ENCODE data around the gene RND2.

The RND2 gene

DNA sequence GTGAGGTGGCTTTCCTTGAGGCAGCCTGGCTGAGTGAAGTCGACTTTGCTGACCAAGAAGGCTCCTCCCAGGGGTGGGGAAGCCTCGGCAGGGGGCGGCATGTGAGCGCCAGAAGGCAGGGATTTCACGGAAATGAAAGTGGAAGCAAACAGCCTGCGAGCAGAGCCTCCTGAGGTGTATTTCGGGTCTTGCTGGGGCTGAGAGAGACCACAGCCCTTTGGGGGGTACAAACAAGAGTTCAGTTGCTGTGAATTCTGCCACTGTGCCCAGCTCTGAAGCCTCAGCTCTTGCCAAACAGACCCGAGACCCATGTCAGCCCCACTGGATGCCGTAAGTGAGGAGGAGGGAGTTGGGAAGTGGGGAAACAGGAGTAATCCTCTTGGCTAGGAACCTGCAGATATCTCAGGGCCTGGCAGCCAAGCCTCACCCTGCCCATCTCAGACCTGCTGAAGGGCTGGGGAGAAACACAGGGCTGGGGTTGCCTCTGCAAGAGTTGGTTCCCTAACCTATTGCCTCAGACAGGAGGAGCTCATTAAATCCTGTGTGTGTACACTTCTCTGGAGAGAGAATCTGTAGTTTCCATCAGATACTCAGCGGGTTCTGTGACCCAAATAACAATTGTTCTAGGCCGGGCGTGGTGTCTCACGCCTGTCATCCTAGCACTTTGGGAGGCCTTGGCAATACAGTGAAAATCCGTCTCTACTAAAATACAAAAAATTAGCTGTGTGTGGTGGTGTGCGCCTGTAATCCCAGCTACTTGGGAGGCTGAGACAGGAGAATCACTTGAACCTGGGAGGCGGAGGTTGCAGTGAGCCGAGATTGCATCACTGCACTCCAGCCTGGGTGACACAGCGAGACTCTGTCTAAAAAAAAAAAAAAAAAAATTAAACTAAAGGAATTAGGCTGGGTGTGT is 18.1 kb upstream of the RND2 start, which contains the start of gene IFI35:
Gene IFI35, plus strand, starts transcription at position 146 of the 913 bp plus-strand sequence. Its CDS starts 164 bp downstream, at position 310.
- DNase-seq = peak; percentile 68

DNA sequence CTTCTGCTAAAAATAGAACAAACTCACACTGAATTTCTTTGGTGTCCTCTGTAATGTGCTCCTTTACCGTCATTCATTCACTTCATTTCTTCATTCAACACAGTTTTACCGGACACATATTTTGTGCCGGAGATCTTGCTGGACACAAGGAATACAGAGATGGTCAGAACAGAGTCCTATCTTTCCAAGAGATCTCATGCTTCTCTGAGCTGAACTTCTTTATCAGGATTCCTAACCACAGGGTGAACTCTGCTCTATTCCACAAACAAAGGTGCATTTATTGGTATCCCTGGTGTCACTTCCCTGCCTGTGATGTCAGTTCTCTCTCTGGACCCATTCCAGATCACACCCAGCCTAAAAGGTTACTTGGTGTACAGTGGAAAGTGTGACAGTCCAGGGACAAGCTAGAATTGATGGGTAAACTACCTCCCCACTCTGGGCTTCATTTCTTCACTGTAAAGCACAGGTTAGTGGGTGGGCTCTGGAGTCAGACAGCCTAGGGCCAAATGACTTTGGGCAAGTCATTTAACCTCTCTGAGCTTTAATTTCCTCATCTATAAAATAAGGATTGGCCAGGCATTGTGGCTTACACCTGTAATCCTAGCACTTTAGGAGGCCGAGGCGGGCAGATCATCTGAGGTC is 14.2 kb upstream of the RND2 start:
- DNase-seq = no peak

DNA sequence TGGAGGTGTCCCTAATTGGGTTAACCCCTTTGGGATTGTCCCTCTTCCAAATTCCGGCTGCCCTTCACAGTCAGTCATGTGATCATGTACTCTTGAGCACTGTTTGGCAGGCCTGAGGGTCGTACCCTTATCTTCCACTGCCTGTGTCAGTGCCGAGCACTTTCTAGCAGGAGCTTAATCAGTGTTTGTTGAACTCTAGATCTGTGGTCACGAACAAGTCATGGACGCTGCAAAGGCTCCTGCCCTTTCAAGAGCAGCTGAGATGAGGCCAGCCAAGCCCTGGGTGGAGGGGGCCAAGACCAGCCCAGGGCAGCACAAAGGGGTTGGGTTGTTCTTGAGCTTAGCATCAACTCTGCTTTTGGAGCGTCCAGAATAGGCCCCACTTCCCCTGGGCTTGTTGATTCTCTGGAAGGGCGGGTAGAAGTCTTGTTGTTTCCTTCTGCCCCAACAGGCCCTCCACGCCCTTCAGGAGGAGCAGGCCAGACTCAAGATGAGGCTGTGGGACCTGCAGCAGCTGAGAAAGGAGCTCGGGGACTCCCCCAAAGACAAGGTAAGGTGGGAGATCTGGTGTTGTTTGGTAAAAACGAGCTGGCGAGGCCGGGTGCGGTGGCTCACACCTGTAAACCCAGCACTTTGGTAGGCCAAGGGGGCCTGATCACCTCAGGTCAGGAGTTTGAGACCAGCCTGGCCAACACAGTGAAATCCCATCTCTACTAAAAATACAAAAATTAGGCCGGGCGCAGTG is 13.1 kb upstream of the RND2 start:
- no peak for DNase-seq

DNA sequence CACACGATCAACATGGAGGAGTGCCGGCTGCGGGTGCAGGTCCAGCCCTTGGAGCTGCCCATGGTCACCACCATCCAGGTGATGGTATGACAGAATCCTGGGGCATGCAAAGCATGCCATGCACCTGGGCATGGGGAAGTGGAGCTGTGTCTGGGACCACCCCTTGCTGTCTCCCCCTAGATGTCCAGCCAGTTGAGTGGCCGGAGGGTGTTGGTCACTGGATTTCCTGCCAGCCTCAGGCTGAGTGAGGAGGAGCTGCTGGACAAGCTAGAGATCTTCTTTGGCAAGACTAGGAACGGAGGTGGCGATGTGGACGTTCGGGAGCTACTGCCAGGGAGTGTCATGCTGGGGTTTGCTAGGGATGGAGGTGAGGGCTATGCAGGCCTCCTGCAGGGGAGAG is 11.7 kb upstream of the RND2 start:
- no peak for DNase-seq

DNA sequence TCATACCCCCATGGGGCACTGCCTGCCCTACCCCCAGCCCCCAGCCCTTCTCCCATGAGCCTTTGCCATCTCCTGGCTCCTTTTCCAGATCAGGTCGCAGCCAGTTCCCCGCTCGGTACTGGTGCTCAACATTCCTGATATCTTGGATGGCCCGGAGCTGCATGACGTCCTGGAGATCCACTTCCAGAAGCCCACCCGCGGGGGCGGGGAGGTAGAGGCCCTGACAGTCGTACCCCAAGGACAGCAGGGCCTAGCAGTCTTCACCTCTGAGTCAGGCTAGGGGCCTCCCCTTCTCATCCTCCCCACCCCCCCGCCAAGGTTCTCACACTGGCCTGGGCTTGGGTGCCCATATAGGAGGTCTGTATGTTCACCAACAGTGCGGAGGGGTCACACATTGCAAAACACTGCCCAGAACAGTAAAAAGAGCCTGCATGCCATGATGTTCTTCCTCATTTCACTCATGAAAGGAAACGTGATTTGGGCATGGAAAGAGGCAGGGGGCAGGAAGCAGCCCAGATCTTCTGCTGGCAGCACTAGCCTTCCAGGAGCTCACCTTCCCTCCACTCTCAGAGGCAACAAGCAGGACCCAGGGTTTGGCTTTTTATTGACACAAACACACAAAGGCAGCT is 10.9 kb upstream of the RND2 start:
- no peak for DNase-seq

DNA sequence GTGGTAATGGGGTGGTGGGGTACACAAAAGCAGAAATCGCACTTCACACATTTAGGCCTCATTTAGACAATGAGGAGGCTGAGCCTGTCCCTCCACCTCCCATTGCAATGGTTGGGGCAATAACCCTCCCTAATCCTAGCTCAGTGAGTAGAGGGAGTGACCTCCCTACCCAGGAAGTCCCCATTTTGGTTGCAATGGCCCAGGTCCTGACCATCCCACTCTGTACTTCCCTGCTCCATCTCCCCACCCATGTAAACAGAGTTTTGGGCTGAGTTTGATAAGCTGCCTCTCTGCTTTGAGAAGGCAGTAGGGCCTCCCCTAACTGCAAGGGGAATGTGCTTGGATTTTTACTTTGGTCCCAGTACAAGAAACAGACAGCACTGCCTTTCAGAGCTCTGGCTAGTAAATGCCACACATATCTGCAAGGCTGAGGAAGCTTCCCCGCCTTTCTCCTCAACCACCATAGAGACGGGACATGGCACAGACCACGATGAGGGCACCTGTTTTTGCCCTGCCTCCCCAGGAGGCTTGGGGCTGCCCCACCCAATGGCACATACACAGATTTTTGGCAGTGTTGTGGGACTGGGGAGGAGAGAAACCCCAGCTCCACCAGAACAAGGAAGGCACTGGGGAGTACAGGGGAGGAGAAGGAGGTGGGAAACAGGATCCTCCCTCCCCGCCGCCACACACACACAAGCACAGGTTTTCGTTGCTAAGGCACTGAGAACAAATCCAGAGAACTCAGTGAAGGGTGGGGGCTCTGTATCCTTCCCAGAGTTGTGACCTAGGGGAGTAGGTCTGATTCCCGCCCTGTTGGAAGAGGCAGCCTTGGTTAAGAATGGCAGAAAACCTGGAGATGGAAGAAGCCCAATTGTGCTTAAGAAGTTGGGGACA is 10.1 kb upstream of the RND2 start:
- no peak for DNase-seq

DNA sequence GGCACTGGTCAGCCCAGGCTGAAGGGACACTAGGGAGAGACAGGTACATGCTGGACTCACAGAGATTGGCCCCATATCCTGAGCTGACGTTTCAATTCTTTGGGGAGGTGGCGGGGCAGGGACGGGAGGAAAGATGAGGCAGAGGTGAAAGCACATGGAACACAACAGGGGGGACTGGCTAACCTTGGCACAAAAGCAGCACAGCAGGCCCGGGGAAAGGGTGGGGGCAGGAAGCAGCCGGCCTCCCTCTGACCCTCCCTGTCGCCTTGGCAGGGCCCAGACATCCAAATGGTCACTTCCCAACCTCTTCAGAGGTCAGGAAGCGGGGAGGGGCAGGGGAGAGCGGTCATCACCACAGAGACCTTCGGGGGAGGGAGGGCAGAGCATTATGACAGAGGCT is 9.5 kb upstream of the RND2 start:
- no peak for DNase-seq

DNA sequence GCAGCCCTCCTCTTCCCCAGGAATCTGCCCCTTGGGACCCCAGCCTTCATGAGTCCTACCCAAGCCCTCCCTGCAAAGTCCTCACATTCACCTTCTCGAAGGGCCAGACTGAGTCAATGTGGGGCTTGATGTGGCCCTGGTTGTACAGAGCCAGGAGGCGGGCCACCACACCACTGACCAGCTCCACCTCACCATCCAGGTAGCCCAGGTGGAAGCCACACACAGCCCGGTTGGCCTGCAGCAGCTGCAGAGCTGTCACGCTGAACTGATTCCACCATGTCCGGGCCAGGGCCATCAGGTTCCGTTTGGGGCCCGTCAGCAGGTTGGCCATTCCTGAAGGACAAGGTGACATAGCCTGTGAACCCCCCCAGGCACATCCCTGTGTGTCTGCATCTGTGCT is 8.8 kb upstream of the RND2 start:
- DNase-seq = no peak

DNA sequence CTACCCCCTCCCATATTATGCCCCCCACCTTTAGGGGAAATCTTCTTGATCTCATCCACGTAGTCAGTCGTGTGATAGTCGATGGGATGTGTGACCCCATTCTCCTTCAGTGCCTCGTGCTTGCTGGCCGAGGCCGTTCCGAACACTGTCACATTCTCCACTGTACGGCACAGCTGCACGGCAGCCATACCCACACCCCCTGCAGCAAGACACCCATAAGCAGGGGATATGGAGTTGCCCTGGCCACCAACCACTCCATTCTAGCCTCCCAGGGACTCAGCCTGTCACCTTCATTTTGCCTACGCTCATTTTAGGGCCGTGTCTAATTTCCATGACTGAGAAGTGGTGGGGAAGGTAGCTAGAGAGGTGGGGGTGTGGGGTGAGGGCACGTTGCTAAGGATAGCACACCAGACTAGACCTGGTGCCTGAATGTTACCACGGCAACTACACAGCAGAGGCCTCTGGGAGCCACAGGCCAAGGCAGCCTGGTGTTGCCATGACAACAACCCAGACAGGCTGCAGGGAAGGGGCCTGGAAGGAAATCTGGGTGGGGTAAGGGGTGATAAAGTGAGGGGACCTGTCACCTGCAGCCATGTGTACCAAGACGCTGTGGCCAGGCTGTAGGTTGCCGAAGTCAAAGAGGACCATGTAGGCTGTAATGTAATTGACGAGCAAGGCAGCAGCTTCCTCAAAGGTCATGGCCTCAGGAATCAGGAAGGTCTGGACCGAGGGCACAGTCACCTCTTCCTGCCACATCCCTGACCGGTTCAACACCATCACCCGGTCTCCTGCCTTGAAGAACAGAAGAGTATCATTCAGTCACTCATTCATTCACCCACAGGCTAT is 6.8 kb upstream of the RND2 start:
- DNase-seq = peak; percentile 31

DNA sequence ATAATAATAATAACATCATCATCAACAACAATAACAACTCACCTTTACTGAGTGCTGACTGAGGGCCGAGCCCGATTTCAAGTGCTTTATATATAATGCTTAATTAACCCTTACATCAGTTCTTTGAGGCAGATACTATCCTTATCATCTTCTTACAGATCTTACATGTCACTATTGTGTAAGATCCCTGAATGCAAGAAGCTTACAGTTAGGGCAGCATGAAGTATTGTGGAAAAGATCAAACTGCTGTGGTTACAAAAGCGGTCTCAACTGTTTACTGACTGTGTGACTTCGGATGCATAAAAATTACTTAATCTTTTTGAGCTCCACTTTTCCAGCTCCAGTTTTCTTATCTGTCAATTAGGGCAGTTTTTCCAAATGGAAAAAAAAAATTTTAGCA is 6.1 kb upstream of the RND2 start:
- no peak for DNase-seq

DNA sequence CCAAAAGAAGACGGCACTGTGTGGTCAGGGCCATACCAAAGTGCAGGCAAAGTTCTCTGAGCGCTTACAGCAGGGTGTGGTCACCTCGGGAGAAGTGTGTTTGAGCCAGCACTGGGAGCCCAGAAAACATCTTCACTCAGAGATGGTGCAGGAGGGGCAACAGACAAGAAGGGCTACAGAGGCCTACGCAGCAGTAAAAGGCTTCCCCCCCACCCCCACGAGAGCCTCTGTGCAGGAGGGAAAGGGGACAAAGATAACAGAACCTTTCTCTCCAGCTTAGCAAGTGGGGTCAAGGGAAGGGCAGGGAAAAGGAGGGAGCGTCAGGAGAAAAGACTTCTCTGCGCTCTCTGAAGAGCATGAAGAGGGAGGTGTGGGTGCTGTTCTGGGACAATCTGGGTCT is 5.6 kb upstream of the RND2 start:
- DNase-seq = no peak

DNA sequence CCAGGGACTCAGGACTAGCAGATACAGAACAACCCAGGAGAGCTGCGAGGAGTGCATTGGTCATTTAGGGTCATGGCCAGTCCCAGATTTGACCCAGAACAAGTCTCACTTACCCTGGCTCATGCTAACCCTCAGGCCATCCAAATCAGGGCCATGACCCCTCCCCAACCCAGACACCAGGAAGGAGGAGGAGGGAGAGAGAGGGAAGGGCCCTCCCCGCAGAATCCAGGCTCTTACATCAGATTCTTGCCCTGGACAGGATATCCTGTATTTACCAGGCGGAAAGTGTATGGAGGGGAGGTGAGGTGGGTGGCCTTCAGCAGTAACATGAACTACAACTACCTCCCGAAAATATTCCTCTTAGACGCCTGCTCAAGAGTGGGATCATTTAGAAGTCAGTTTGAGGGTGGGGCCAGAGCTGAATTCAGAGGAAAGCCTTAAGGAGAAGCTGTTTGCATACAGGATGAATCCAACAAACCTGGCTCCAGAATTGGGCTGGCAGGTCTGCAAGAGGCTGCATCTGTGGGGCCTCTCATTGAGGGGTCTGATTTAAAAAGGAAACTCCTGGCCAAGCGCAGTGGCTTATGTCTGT is 4.9 kb upstream of the RND2 start:
- DNase-seq = no peak

DNA sequence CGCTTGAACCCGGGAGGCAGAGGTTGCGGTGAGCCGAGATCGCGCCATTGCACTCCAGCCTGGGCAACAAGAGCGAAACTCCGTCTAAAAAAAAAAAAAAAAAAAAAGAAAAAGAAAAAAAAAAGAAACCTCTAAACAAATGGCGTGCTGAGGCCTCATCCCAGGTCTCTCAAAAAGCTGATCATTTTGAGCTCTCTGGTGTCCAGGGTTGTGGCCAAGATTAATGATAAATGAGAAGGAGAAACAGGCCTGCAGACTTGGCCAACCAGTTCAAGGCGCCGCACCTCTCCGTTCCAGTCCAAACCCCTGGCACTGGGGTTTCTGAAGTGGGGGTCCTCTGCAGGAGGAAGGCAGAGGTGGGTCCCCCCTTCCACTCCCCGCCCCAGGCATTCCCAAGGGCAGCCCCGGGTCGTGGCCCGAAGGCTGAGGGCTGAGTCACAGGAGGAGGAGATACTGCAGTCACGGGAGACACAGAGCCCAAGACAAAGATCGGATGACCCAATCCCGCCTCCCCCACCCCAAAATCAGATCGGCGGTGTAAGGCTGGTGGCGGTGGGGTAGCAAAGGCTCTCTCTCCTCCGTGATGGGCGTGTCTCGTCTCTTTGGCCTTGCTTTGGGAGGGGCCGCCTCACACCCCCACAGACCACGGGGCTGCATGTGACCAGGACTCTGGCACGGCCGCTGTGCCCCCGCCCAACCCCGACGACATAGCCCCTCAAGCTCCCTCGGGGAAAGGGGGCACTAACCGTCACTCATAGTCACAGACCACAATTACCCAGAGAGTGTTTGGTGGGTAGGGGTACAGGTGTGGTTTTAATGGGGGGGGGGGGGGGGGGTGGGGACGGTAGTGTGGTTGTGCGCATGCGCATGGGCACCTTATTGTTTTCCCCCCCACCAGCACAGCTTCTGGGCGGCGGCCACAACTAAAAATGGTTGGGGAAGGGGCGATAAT is 4.0 kb upstream of the RND2 start:
- DNase-seq = peak; percentile 27

DNA sequence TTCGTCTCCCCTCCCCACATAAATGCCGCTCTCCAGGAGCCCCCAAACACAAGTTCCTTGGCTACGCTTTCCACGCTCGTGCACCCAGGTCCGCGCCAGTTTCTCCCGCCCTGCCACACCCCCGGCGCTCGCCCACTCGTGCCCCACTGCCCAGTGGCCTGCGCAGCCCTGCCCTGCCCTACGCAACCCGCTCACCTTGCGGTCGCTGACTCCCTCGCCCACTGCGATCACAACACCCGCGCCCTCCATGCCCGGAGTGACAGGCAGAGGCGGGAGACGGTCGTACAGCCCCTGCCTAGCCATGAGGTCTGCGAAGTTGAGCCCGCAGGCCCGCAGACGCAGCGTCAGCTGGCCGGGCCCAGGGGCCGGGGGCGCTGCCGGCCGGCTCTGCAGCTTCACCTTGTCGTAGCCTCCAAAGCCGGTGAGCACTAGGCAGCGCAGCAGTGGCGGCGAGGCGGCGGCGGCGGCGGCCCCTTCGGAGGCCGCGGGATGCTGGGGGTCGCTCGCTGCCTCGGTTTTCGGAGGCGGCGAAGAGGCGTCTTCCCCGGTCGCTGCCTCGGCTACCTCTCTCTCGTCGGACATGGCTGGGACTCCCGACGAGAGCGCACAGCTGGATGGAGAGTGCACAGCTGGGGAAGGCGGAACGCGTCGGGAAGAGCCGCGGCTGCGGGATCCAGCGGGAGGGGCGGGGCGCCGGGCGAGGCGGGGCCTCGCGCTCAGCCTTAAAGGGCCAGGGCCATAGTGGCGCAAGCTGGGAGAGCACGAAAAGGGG is 3.1 kb upstream of the RND2 start, which contains the start of gene VAT1:
Gene VAT1, minus strand, starts transcription at position 645 of the 772 bp plus-strand sequence. Its CDS starts 63 bp downstream, at position 582.
- DNase-seq = peak; percentile 61

DNA sequence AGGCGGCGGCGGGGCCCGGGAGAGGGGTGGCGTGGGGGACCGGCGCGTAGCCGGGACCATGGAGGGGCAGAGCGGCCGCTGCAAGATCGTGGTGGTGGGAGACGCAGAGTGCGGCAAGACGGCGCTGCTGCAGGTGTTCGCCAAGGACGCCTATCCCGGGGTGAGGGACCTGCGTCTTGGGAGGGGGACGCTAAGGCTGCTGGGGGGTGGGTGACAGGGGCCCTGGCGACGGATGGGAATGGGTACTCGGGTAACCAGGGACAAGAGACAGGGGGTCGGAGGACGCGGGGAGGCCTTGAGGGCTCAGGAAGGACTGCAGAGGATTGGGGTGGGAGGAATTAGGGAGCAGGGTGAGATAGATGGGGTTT is 243 bp downstream of the RND2 start:
- DNase-seq = no peak

DNA sequence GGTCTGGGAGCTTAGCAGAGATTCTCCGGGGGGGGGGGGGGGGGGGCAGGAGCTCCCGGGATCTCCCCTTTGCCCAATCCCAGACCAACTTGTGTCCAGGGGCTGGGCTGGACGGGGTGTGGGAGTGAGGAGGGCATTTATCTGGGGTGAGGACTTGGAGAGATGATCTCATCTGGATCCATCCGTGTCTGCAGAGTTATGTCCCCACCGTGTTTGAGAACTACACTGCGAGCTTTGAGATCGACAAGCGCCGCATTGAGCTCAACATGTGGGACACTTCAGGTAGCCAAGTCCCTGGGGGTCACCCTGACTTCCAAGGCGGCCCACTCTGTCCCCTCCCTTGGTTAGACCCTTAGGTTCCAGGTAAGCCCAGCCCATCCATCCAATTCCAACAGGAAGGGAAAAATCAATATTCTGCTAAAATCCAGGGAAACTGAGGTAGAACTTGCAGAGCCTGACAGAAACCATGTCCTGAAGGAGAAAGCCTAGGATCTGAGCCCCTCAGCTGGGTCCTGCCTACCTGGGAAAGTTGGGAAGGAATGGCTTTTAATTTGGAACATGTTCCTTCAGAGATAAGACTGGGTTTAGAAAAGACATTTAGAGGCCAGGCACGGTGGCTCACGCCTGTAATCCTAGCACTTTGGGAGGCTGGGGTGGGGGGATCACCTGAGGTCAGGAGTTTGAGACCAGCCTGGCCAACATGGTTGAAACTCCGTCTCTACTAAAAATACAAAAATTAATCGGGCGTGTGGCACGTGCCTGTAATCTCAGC is 921 bp downstream of the RND2 start:
- no peak for DNase-seq

DNA sequence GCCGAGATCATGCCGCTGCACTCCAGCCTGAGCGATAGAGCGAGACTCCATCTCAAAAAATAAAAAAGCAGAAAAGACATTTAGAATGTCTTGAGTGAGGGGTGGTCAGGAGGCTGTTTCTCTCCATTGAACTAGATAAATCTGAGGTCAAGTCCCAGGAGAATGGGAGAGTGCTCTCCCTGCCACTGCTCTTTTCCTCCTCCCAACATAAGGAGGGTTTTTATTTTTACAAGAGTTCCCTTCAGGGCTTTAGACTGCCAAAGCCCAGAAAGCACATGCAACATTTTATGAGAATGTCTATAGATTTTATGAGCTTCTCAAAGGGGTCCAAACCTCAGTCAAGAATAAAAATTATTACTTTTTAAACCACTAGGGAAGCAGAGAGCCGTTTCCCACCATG is 1.6 kb downstream of the RND2 start:
- no peak for DNase-seq
